Calu3 (cell line): Measurements from ENCODE around the gene ZDHHC18. TPM values are rescaled to one million over a fixed set of nuclear protein-coding genes. Genes with fewer than 3 reads are reported as not detected.
A peak's percentile ranks its signal among the peaks of the same experiment; 100 is the strongest.
"Not testable (repeated sequence)": the region's sequence is repeated elsewhere in the genome, so short reads cannot be mapped to it uniquely, and the experiment has no call there.

ENCODE experiments used
- BruUV-seq: library from RNA; stranded (reverse); fragments of 400-500 nt; replicated peaks from 2 replicates; lab custom pipeline; 2021; lab: Mats Ljungman, UMichigan
- CTCF ChIA-PET: fragments of 300-600 bp; sonication (Branson Sonifier 250); formaldehyde crosslinking; loops from one replicate; lab custom pipeline; 2022; ENCODE audit warnings: antibody characterized with exemption; lab: Charles Lee
- DNase-seq: peaks from one replicate; pipeline ENCODE4 v3.0.0; 2022
- H3K27ac Mint-ChIP-seq: one replicate; pipeline ENCODE4 v1.8.0; 2022; ENCODE audit warnings: mixed read lengths; ENCODE audit not compliant: unreplicated experiment
- H3K27me3 Mint-ChIP-seq: one replicate; pipeline ENCODE4 v1.8.0; 2022; ENCODE audit warnings: mixed read lengths; ENCODE audit not compliant: unreplicated experiment
- H3K36me3 Mint-ChIP-seq: one replicate; pipeline ENCODE4 v1.8.0; 2022; ENCODE audit warnings: mild to moderate bottlenecking, moderate library complexity, mixed read lengths; ENCODE audit not compliant: insufficient read depth, unreplicated experiment
- H3K4me1 Mint-ChIP-seq: one replicate; pipeline ENCODE4 v1.8.0; 2022; ENCODE audit warnings: mild to moderate bottlenecking, low read depth, mixed read lengths; ENCODE audit not compliant: unreplicated experiment
- H3K4me3 Mint-ChIP-seq: one replicate; pipeline ENCODE4 v1.8.0; 2022; ENCODE audit warnings: mild to moderate bottlenecking, low read depth, moderate library complexity, mixed read lengths; ENCODE audit not compliant: unreplicated experiment
- H3K9me3 Mint-ChIP-seq: one replicate; pipeline ENCODE4 v1.8.0; 2022; ENCODE audit warnings: low read depth, mixed read lengths; ENCODE audit not compliant: unreplicated experiment
- CTCF ChIP-seq: fragments of 200-600 bp; IDR thresholded peaks from one replicate; pipeline ENCODE4 v1.8.0; 2022; ENCODE audit warnings: antibody characterized with exemption; ENCODE audit not compliant: unreplicated experiment
- intact Hi-C: fragments of 100-400 bp; cut with micrococcal nuclease; formaldehyde crosslinking; loops from one replicate; pipeline ENCODE4 v1.10.0; 2022; ENCODE audit not compliant: unreplicated experiment
- total RNA-seq: library from RNA; stranded (reverse); gene quantifications from 2 replicates; pipeline ENCODE4 v1.2.3, GENCODE V29; 2022

Gene ZDHHC18
- total RNA-seq, 1 experiment from 2014 or later: 21.8 TPM

- CTCF ChIA-PET: no interaction called here
- BruUV-seq: no TSS peak
- Mint-ChIP-seq H3K9me3 (no peaks in the 10 kb centered on the region), H3K36me3 (peaks cover 13% of the 10 kb centered on the region), H3K27ac (no peak overlapping the region), H3K27me3 (no peaks in the 10 kb centered on the region), H3K4me3 (no peak overlapping the region), H3K4me1 (no peaks in the 10 kb centered on the region)
- no peak for TF ChIP-seq CTCF
- no peak for DNase-seq
- intact Hi-C loops: no loop called here
Observed at GRCh38 chr1:26877326-26877725, 50.8 kb downstream of the ZDHHC18 start.

- Mint-ChIP-seq H3K27me3 (no peaks in the 10 kb centered on the region), H3K4me1 (peaks cover 10% of the 10 kb centered on the region), H3K9me3 (no peaks in the 10 kb centered on the region), H3K36me3 (peaks cover 36% of the 10 kb centered on the region), H3K4me3 (no peak overlapping the region), H3K27ac (no peak overlapping the region)
- BruUV-seq: no TSS peak
- intact Hi-C loops: loop anchor here (2.0 kb wide), 1 partner anchor 69 kb away; no protein-coding TSS in a partner anchor
- no peak for DNase-seq
- CTCF ChIA-PET: no interaction called here
- TF ChIP-seq CTCF: no peak
Observed at GRCh38 chr1:26879793-26880192, 53.3 kb downstream of the ZDHHC18 start.

- BruUV-seq, H3K27ac Mint-ChIP-seq, H3K27me3 Mint-ChIP-seq, H3K4me1 Mint-ChIP-seq, H3K4me3 Mint-ChIP-seq, intact Hi-C loops, H3K9me3 Mint-ChIP-seq, DNase-seq: not testable (repeated sequence)
- peaks cover 48% of the 10 kb centered on the region for H3K36me3 Mint-ChIP-seq
- CTCF ChIA-PET: interaction anchor here (0.6 kb wide), 1 partner anchor 725 kb away, joined by 4 read pairs; no protein-coding TSS in a partner anchor
Observed at GRCh38 chr1:26881611-26882010, 55.1 kb downstream of the ZDHHC18 start.

GRCh38 chr1:26882696-26883463, 56.4 kb downstream of the ZDHHC18 start:
- DNase-seq: no peak
- Mint-ChIP-seq H3K4me3 (no peak overlapping the region), H3K4me1 (peaks cover 10% of the 10 kb centered on the region), H3K9me3 (no peaks in the 10 kb centered on the region), H3K36me3 (peaks cover 58% of the 10 kb centered on the region), H3K27me3 (no peaks in the 10 kb centered on the region), H3K27ac (no peak overlapping the region)
- intact Hi-C loops: no loop called here
- CTCF ChIA-PET: no interaction called here
- no TSS peak for BruUV-seq
- TF ChIP-seq CTCF: no peak

GRCh38 chr1:26887125-26887524, 60.6 kb downstream of the ZDHHC18 start:
- peaks cover 67% of the 10 kb centered on the region for H3K36me3 Mint-ChIP-seq

More at GRCh38 chr1:26887125-26887524, 60.6 kb downstream of the ZDHHC18 start:
- no peak overlapping the region for H3K4me3 Mint-ChIP-seq
- CTCF ChIA-PET: interaction anchor here (0.7 to 1.6 kb wide), 3 partner anchors 13 to 417 kb away, joined by 3 to 5 read pairs (median 3); partner anchors contain the start of gene GPATCH3
- no peak overlapping the region for H3K27ac Mint-ChIP-seq
- DNase-seq: peak; percentile 16
- peaks cover 22% of the 10 kb centered on the region for H3K4me1 Mint-ChIP-seq
- no peak for TF ChIP-seq CTCF
- no peaks in the 10 kb centered on the region for H3K27me3 Mint-ChIP-seq
- intact Hi-C loops: no loop called here
- no peaks in the 10 kb centered on the region for H3K9me3 Mint-ChIP-seq
- BruUV-seq: no TSS peak
